Lung (tissue), 12 donors: ENCODE data around the gene TMEM245. TPM values are rescaled to one million over a fixed set of nuclear protein-coding genes. Genes with fewer than 3 reads are reported as not detected.

Source experiments
- ATAC-seq: fragments of 200-7000 bp; cut with Tn5 transposase; one replicate; pipeline ENCODE4 v1.9.1; 2020; ENCODE audit warnings: moderate number of reproducible peaks; ENCODE audit not compliant: insufficient read depth, low FRiP score
- DNase-seq, 3 donors: peaks; one replicate each; pipeline ENCODE4 v3.0.0-alpha.2; 2013 to 2017
- H3K27ac ChIP-seq, 2 donors: one replicate each; pipeline ENCODE4 v1.5.1; 2013; ENCODE audit warnings: mild to moderate bottlenecking in 2 of 2, moderate library complexity in 2 of 2, control low read depth in 1 of 2, inconsistent platforms in 1 of 2, low read depth in 1 of 2, low read length in 1 of 2
- H3K27me3 ChIP-seq, 3 donors: one replicate each; pipeline ENCODE4 v1.5.1; 2013; ENCODE audit warnings: low read length in 2 of 3; ENCODE audit not compliant: control insufficient read depth in 3 of 3, insufficient read depth in 3 of 3
- H3K36me3 ChIP-seq, 4 donors: one replicate each; pipeline ENCODE4 v1.5.1; 2013; ENCODE audit warnings: low read length in 4 of 4, mild to moderate bottlenecking in 1 of 4, moderate library complexity in 1 of 4; ENCODE audit not compliant: control insufficient read depth in 4 of 4, insufficient read depth in 4 of 4
- H3K4me1 ChIP-seq, 5 donors: one replicate each; pipeline ENCODE4 v1.5.1; 2013; ENCODE audit warnings: low read length in 5 of 5, mild to moderate bottlenecking in 2 of 5, moderate library complexity in 1 of 5; ENCODE audit not compliant: control insufficient read depth in 5 of 5, insufficient read depth in 5 of 5
- H3K4me3 ChIP-seq: one replicate; pipeline ENCODE4 v1.5.1; 2013; ENCODE audit warnings: mild to moderate bottlenecking, control low read depth, moderate library complexity
- H3K9ac ChIP-seq, 2 donors: one replicate each; pipeline ENCODE4 v1.5.1; 2013; ENCODE audit warnings: low read length in 2 of 2, control low read depth in 1 of 2; ENCODE audit not compliant: insufficient read depth in 1 of 2
- H3K9me3 ChIP-seq, 4 donors: one replicate each; pipeline ENCODE4 v1.5.1; 2013; ENCODE audit warnings: low read length in 3 of 4, mild to moderate bottlenecking in 1 of 4, moderate library complexity in 1 of 4; ENCODE audit not compliant: control insufficient read depth in 4 of 4, insufficient read depth in 3 of 4
- CTCF ChIP-seq: IDR thresholded peaks from 2 replicates; pipeline ENCODE4 v1.5.1; 2012; ENCODE audit warnings: mild to moderate bottlenecking; ENCODE audit errors: control extremely low read depth, extremely low read depth
- WGBS, 2 donors: extraction: QIAGEN DNeasy Blood & Tissue Kit; methylation state at CpG; one replicate each; pipeline ENCODE4 v1.1.7; 2013; 5-methylcytosine and 5-hydroxymethylcytosine counted together
- polyA plus RNA-seq, 2 donors: library from polyadenylated mRNA; stranded (reverse); fragments of 200-250 nt; gene quantifications; one replicate each; pipeline ENCODE4 v1.2.1, GENCODE V29; 2013
- total RNA-seq, 2 donors: library from RNA; depleted of rRNA in 1 of 2; stranded (reverse); fragments of >200 nt in 1 of 2; gene quantifications; one replicate each; pipeline ENCODE4 v1.2.1, GENCODE V29; 2014 to 2021
- donor health status: control.
- donor health status: control.
- donor health status: Bipolar disorder and iron deficiency.
- donor health status: healthy.
- donor health status: DM: yes; HTN: yes; CAD: no.

TMEM245 gene
- total and polyA plus RNA-seq, 4 donors = 15.0 to 137 (median 42.0) TPM

DNA sequence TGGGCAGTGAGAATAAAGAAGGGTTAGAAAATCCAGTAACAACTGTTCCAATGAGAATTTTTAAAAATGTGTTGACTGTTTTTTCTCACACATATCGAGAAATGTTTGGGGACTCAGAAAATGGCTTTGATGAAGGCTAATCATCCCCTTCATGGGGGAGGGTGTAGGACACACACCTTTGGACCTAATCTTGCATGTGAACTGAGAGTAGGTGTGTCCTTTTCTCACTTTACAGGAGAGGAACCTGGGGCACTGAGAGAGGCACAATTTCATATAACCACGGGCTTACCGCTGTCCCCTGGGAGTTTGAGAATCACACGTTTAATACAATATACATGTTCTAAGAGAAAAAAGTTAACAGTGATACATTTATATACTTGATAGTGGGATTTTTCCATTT lies 30.0 kb upstream of the TMEM245 start:
- peaks cover 0 to 3% (median 0%) of the 10 kb centered on the region in 4 donors for H3K9me3 ChIP-seq
- 93 to 95% methylated on average over 4 of the region's 4 CpGs for WGBS, 2 donors
- no peak for DNase-seq
- no peaks in the 10 kb centered on the region for H3K27me3 ChIP-seq
- H3K4me1 ChIP-seq = no peaks in the 10 kb centered on the region
- TF ChIP-seq CTCF = no peak
- H3K36me3 ChIP-seq = no peaks in the 10 kb centered on the region
- no peak overlapping the region for H3K4me3 ChIP-seq
- H3K9ac ChIP-seq = no peak overlapping the region
- no peak overlapping the region for H3K27ac ChIP-seq
- ATAC-seq = no peak

DNA sequence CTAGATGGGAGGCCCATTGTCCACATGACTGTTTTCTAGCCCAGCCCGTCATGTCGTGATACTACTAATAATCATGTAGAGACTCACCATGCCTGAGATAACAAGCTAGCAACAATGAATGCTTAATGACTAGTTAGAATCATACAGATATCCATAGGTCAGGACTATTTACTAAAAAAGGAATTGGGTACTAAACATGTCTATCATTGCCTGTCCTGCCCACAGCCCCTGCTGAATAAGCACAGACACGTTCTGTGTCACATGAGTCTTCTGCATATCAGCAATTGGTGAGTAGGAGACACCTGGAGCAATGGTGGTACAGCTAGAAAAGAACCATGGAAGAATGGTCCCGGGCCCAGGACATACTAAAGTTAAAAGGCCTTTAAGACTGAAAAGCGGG lies 29.3 kb upstream of the TMEM245 start:
- Histone ChIP-seq H3K36me3 (no peaks in the 10 kb centered on the region), H3K4me1 (no peaks in the 10 kb centered on the region), H3K4me3 (no peak overlapping the region), H3K9me3 (peaks cover 0 to 3% (median 0%) of the 10 kb centered on the region in 4 donors), H3K27ac (no peak overlapping the region), H3K27me3 (no peaks in the 10 kb centered on the region), H3K9ac (no peak overlapping the region)
- ATAC-seq (no peak), DNase-seq (no peak)
- no peak for TF ChIP-seq CTCF
- 90 to 92% methylated on average over 5 of the region's 5 CpGs for WGBS, 2 donors

GRCh38 chr9:109145051-109145450 lies 25.3 kb upstream of the TMEM245 start:
- Histone ChIP-seq H3K27me3 (no peaks in the 10 kb centered on the region), H3K9me3 (no peaks in the 10 kb centered on the region), H3K27ac (no peak overlapping the region), H3K9ac (no peak overlapping the region), H3K36me3 (no peaks in the 10 kb centered on the region), H3K4me3 (no peak overlapping the region), H3K4me1 (no peaks in the 10 kb centered on the region)
- WGBS, 2 donors = 89 to 90% methylated on average over 6 of the region's 6 CpGs
- no peak for TF ChIP-seq CTCF
- no peak for DNase-seq
- ATAC-seq = no peak

DNA sequence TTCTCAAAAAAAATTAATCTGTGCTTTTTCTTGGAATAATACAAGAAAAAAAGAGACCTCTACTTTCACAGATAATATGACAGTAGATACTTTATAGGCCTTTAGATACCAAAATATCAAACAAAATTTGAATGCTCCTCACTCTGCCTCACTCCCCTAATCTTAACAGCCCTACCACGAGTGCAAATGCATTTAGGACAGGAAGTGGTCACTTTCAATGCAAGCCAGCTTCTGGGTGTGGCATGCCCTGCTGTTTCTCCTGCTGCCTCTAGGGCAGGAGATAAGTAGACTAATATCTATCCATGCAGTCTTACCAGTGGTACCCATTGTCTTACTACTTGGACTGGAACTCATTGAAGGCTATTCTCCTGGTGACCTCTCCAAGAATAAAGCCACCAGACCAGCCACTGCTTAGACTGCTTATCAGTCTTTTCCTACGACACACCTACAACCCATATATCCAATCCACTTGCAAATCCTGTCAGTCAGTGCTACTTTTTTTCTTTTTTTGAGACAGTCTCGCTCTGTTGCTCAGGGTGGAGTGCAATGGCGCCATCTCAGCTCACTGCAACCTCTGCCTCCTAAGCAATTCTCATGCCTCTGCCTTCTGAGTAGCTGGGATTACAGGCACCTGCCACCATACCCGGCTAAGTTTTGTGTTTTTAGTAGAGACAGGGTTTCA lies 24.3 kb upstream of the TMEM245 start:
- H3K27ac ChIP-seq = no peak overlapping the region
- no peaks in the 10 kb centered on the region for H3K9me3 ChIP-seq
- 76 to 77% methylated on average over 5 of the region's 5 CpGs for WGBS, 2 donors
- H3K27me3 ChIP-seq = no peaks in the 10 kb centered on the region
- H3K4me3 ChIP-seq = no peak overlapping the region
- no peaks in the 10 kb centered on the region for H3K4me1 ChIP-seq
- no peak for ATAC-seq
- DNase-seq = no peak
- no peak for TF ChIP-seq CTCF
- no peaks in the 10 kb centered on the region for H3K36me3 ChIP-seq
- H3K9ac ChIP-seq = no peak overlapping the region
